HepG2 (cell line): ENCODE data around the gene CNOT2. TPM values are rescaled to one million over a fixed set of nuclear protein-coding genes. Genes with fewer than 3 reads are reported as not detected.

Source experiments
- ATAC-seq: fragments of 200-7000 bp; cut with Tn5 transposase; 3 replicates; pipeline ENCODE4 v1.9.1; 2020; ENCODE audit warnings: mild to moderate bottlenecking, moderate library complexity
- BruUV-seq: library from RNA; stranded (reverse); fragments of 400-500 nt; replicated peaks from 2 replicates; lab custom pipeline; 2021; lab: Mats Ljungman, UMichigan
- CTCF ChIA-PET: fragments of 300-600 bp; formaldehyde crosslinking; extraction: SDS; loops from one replicate; lab custom pipeline; 2021; ENCODE audit warnings: low total read pairs, inconsistent platforms, low intra/inter-chr PET ratio; lab: Yijun Ruan, JAX
- POLR2A ChIA-PET: fragments of 350-600 bp; sonication (Branson Sonifier 250); formaldehyde crosslinking; loops from one replicate; lab custom pipeline; 2020; ENCODE audit warnings: antibody characterized with exemption, inconsistent platforms; lab: Yijun Ruan, JAX
- DNase-seq: peaks from one replicate; pipeline ENCODE4 v3.0.0-alpha.2; 2015; ENCODE audit warnings: low spot score
- FAIRE-seq: peaks from 3 replicates; lab custom pipeline; 2011; peaks lifted over from hg19 to GRCh38; lab: Jason Lieb, UNC
- H2AFZ ChIP-seq: one replicate; pipeline ENCODE4 v1.6.1; 2011; ENCODE audit warnings: low read length, inconsistent platforms
- H3K27ac ChIP-seq: fragments of 300-600 bp; 3 replicates; pipeline ENCODE4 v1.8.0; 2011; ENCODE audit warnings: mixed run types, mild to moderate bottlenecking, mixed read lengths, low read length, inconsistent platforms; ENCODE audit not compliant: insufficient read depth; ENCODE audit errors: extremely low read length
- H3K27me3 ChIP-seq, 2 experiments: fragments of 200-600 bp in 1 of 2; 2 replicates in 1 of 2; 3 replicates in 1 of 2; pipeline versions ENCODE4 v1.6.0 to v1.8.0; 2011; ENCODE audit warnings: low read length in 2 of 2, mild to moderate bottlenecking in 2 of 2, moderate library complexity in 2 of 2, inconsistent platforms in 1 of 2; ENCODE audit not compliant: insufficient read depth in 2 of 2, control insufficient read depth in 1 of 2
- H3K36me3 ChIP-seq, 2 experiments: fragments of 200-600 bp in 1 of 2; replicated peaks in 1 of 2; 2 replicates in 1 of 2; 3 replicates in 1 of 2; pipeline versions ENCODE4 v1.5.1 to v1.8.0; 2011; ENCODE audit warnings: low read length in 2 of 2, inconsistent platforms in 1 of 2; ENCODE audit not compliant: insufficient read depth in 2 of 2, control insufficient read depth in 1 of 2
- H3K4me1 ChIP-seq: 2 replicates; pipeline ENCODE4 v1.5.1; 2012; ENCODE audit warnings: low read length, inconsistent platforms; ENCODE audit not compliant: insufficient read depth
- H3K4me2 ChIP-seq: 2 replicates; pipeline ENCODE4 v1.6.0; 2011; ENCODE audit warnings: low read depth, low read length, inconsistent platforms
- H3K4me3 ChIP-seq, 3 experiments: fragments of 200-600 bp in 1 of 3; sonication (generic), shearing (Covaris generic) in 1 of 3; replicated peaks in 1 of 3; 2 replicates each; pipeline ENCODE4 v1.5.1; 2011 to 2016; ENCODE audit warnings: low read length in 3 of 3, inconsistent platforms in 2 of 3, low read depth in 2 of 3, mild to moderate bottlenecking in 2 of 3, control low read depth in 1 of 3, mixed read lengths in 1 of 3; ENCODE audit not compliant: insufficient read depth in 1 of 3
- H3K79me2 ChIP-seq: one replicate; pipeline ENCODE4 v1.6.1; 2011; ENCODE audit warnings: low read length, inconsistent platforms; ENCODE audit not compliant: insufficient read depth
- H3K9ac ChIP-seq: 2 replicates; pipeline ENCODE4 v1.6.0; 2011; ENCODE audit warnings: mild to moderate bottlenecking, low read depth, low read length, inconsistent platforms; ENCODE audit not compliant: insufficient read depth
- H3K9me3 ChIP-seq: 2 replicates; pipeline ENCODE4 v1.5.1; 2012; ENCODE audit warnings: mild to moderate bottlenecking, low read length
- H4K20me1 ChIP-seq: 2 replicates; pipeline ENCODE4 v1.6.0; 2011; ENCODE audit warnings: inconsistent platforms, mild to moderate bottlenecking, low read length, moderate library complexity; ENCODE audit not compliant: insufficient read depth
- BATF2 ChIP-seq: sonication (generic); formaldehyde crosslinking; IDR thresholded peaks from 2 replicates; pipeline ENCODE4 v1.8.0; 2022; ENCODE audit warnings: mild to moderate bottlenecking, missing genetic modification reagents, moderate library complexity
- DR1 ChIP-seq: sonication (generic); formaldehyde crosslinking; IDR thresholded peaks from 2 replicates; pipeline ENCODE4 v1.8.0; 2021; ENCODE audit warnings: mild to moderate bottlenecking, missing genetic modification reagents, inconsistent platforms
- ETV5 ChIP-seq: IDR thresholded peaks from 2 replicates; pipeline ENCODE4 v1.6.1; 2018; ENCODE audit warnings: missing biosample characterization, missing genetic modification reagents, inconsistent platforms, borderline replicate concordance
- GFI1 ChIP-seq: sonication (generic); formaldehyde crosslinking; IDR thresholded peaks from 2 replicates; pipeline ENCODE4 v1.5.0; 2020; ENCODE audit warnings: missing genetic modification reagents, mild to moderate bottlenecking, borderline replicate concordance
- MEF2D ChIP-seq: sonication (generic); formaldehyde crosslinking; IDR thresholded peaks from 2 replicates; pipeline ENCODE4 v1.5.1; 2020; ENCODE audit warnings: mild to moderate bottlenecking, missing genetic modification reagents
- NRL ChIP-seq: sonication (generic); formaldehyde crosslinking; IDR thresholded peaks from 2 replicates; pipeline ENCODE4 v1.5.0; 2020; ENCODE audit warnings: missing genetic modification reagents, mild to moderate bottlenecking, moderate library complexity, borderline replicate concordance
- SMAD9 ChIP-seq: sonication (generic); formaldehyde crosslinking; IDR thresholded peaks from 2 replicates; pipeline ENCODE4 v1.5.1; 2020; ENCODE audit warnings: mild to moderate bottlenecking, missing genetic modification reagents
- TMF1 ChIP-seq: sonication (generic); formaldehyde crosslinking; IDR thresholded peaks from 2 replicates; pipeline ENCODE4 v1.8.1; 2022; ENCODE audit warnings: low read depth, missing genetic modification reagents
- XRCC5 ChIP-seq: fragments of 200-400 bp; formaldehyde crosslinking; optimal IDR thresholded peaks from 2 replicates; pipeline ENCODE3; 2017; ENCODE audit warnings: mild to moderate bottlenecking, low read length
- ZBTB44 ChIP-seq: sonication (generic); formaldehyde crosslinking; IDR thresholded peaks from 2 replicates; pipeline ENCODE4 v1.4.0; 2020; ENCODE audit warnings: missing genetic modification reagents
- ZNF672 ChIP-seq: sonication (generic); formaldehyde crosslinking; IDR thresholded peaks from 2 replicates; pipeline ENCODE4 v1.8.1; 2022; ENCODE audit warnings: missing genetic modification reagents
- ZNF678 ChIP-seq: sonication (generic); formaldehyde crosslinking; IDR thresholded peaks from 2 replicates; pipeline ENCODE4 v1.4.0; 2020; ENCODE audit warnings: mild to moderate bottlenecking, missing genetic modification reagents
- ZNF777 ChIP-seq: sonication (generic); formaldehyde crosslinking; IDR thresholded peaks from 2 replicates; pipeline ENCODE4 v1.4.0; 2020; ENCODE audit warnings: missing genetic modification reagents
- ZNF891 ChIP-seq: sonication (generic); formaldehyde crosslinking; IDR thresholded peaks from 2 replicates; pipeline ENCODE4 v1.5.0; 2020; ENCODE audit warnings: mild to moderate bottlenecking, missing genetic modification reagents
- WGBS: methylation state at CpG from one replicate; pipeline ENCODE4 v1.1.6; 2017; ENCODE audit warnings: low lambda C conversion rate; 5-methylcytosine and 5-hydroxymethylcytosine counted together
- in situ Hi-C: cut with HindIII; loops from 2 replicates; pipeline ENCODE4 v1.10.0; 2017; ENCODE audit warnings: low pct_unique_long_range_greater_than_20kb; ENCODE audit not compliant: extremely low pct_ligation_motif_present
- intact Hi-C: fragments of 100-400 bp; cut with micrococcal nuclease; formaldehyde crosslinking; loops from one replicate; pipeline ENCODE4 v1.10.0; 2022; ENCODE audit not compliant: unreplicated experiment
- polyA plus RNA-seq, 8 experiments: library from polyadenylated mRNA; depleted of rRNA in 3 of 8; stranded (reverse) in 7 of 8; unstranded in 1 of 8; fragments of >200 nt; fragmentation: Illumina TruSeq in 4 of 8; extraction: Trizol in 4 of 8; gene quantifications; 2 replicates each; pipeline versions ENCODE4 v1.2.1 to v1.2.3, GENCODE V29; 2011 to 2016; ENCODE audit warnings: low read depth in 4 of 8, missing spikeins in 1 of 8, mixed read lengths in 1 of 8; ENCODE audit not compliant: insufficient read depth in 1 of 8
- total RNA-seq, 5 experiments: library from RNA; depleted of rRNA; stranded (reverse); fragments of >200 nt; fragmentation: Illumina TruSeq; extraction: Trizol; gene quantifications; 2 replicates each; pipeline ENCODE4 v1.2.3, GENCODE V29; 2016; ENCODE audit warnings: low read depth in 1 of 5
- TF ChIP-seq, protein P1 (sequence below): sonication (generic); formaldehyde crosslinking; IDR thresholded peaks from 2 replicates; pipeline ENCODE4 v1.4.0; 2020; ENCODE audit warnings: mild to moderate bottlenecking, low read depth, missing genetic modification reagents
- TF ChIP-seq, protein P2 (sequence below): sonication (generic); formaldehyde crosslinking; IDR thresholded peaks from 2 replicates; pipeline ENCODE4 v1.5.1; 2020; ENCODE audit warnings: missing genetic modification reagents, mild to moderate bottlenecking, borderline replicate concordance
- TF ChIP-seq, protein P3 (sequence below): sonication (generic); formaldehyde crosslinking; IDR thresholded peaks from 2 replicates; pipeline ENCODE4 v1.5.1; 2020; ENCODE audit warnings: missing genetic modification reagents, mild to moderate bottlenecking, borderline replicate concordance

Gene CNOT2
- total and polyA plus RNA-seq, 2 of the 13 experiments (the other 11 are each of a cell fraction or from before 2014, with no cell fraction given): 54.5 to 76.6 TPM

GRCh38 chr12:70389678-70390077 is 146.4 kb downstream of the CNOT2 start:
- in situ Hi-C loops: no loop called here
- H3K4me3 ChIP-seq: no peak overlapping the region
- H3K27ac ChIP-seq: no peak overlapping the region
- H3K27me3 ChIP-seq: no peaks in the 10 kb centered on the region
- intact Hi-C loops: no loop called here
- DNase-seq: no peak
- H3K36me3 ChIP-seq: no peaks in the 10 kb centered on the region
- no peak overlapping the region for H2AFZ ChIP-seq
- no peaks in the 10 kb centered on the region for H3K79me2 ChIP-seq
- no peak overlapping the region for H3K9ac ChIP-seq
- H3K9me3 ChIP-seq: no peaks in the 10 kb centered on the region
- no peak for FAIRE-seq
- no TSS peak for BruUV-seq
- WGBS: 28% methylated on average over 2 of the region's 2 CpGs
- ATAC-seq: no peak
- H3K4me1 ChIP-seq: no peaks in the 10 kb centered on the region; the same call in 1 of the 2 replicates
- H4K20me1 ChIP-seq: no peaks in the 10 kb centered on the region
- POLR2A ChIA-PET: no interaction called here
- TF ChIP-seq ZNF891 (CRISPR knock-in tag): no peak
- TF ChIP-seq SMAD9 (CRISPR knock-in tag): no peak
- TF ChIP-seq BATF2 (CRISPR knock-in tag): no peak
- TF ChIP-seq ZNF672 (CRISPR knock-in tag): no peak
- TF ChIP-seq MEF2D (CRISPR knock-in tag): no peak
- TF ChIP-seq ZNF777 (CRISPR knock-in tag): no peak
- TF ChIP-seq DR1 (CRISPR knock-in tag): no peak
- no peak for TF ChIP-seq ZNF678 (CRISPR knock-in tag)
- TF ChIP-seq ETV5 (CRISPR knock-in tag): no peak
- TF ChIP-seq, protein P1, sequence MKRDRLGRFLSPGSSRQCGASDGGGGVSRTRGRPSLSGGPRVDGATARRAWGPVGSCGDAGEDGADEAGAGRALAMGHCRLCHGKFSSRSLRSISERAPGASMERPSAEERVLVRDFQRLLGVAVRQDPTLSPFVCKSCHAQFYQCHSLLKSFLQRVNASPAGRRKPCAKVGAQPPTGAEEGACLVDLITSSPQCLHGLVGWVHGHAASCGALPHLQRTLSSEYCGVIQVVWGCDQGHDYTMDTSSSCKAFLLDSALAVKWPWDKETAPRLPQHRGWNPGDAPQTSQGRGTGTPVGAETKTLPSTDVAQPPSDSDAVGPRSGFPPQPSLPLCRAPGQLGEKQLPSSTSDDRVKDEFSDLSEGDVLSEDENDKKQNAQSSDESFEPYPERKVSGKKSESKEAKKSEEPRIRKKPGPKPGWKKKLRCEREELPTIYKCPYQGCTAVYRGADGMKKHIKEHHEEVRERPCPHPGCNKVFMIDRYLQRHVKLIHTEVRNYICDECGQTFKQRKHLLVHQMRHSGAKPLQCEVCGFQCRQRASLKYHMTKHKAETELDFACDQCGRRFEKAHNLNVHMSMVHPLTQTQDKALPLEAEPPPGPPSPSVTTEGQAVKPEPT (CRISPR knock-in tag): no peak
- TF ChIP-seq, protein P2, sequence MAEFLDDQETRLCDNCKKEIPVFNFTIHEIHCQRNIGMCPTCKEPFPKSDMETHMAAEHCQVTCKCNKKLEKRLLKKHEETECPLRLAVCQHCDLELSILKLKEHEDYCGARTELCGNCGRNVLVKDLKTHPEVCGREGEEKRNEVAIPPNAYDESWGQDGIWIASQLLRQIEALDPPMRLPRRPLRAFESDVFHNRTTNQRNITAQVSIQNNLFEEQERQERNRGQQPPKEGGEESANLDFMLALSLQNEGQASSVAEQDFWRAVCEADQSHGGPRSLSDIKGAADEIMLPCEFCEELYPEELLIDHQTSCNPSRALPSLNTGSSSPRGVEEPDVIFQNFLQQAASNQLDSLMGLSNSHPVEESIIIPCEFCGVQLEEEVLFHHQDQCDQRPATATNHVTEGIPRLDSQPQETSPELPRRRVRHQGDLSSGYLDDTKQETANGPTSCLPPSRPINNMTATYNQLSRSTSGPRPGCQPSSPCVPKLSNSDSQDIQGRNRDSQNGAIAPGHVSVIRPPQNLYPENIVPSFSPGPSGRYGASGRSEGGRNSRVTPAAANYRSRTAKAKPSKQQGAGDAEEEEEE (CRISPR knock-in tag): no peak
- no peak for TF ChIP-seq ZBTB44 (CRISPR knock-in tag)
- TF ChIP-seq, protein P3, sequence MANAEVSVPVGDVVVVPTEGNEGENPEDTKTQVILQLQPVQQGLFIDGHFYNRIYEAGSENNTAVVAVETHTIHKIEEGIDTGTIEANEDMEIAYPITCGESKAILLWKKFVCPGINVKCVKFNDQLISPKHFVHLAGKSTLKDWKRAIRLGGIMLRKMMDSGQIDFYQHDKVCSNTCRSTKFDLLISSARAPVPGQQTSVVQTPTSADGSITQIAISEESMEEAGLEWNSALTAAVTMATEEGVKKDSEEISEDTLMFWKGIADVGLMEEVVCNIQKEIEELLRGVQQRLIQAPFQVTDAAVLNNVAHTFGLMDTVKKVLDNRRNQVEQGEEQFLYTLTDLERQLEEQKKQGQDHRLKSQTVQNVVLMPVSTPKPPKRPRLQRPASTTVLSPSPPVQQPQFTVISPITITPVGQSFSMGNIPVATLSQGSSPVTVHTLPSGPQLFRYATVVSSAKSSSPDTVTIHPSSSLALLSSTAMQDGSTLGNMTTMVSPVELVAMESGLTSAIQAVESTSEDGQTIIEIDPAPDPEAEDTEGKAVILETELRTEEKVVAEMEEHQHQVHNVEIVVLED: no peak
- TF ChIP-seq TMF1 (CRISPR knock-in tag): no peak
- TF ChIP-seq GFI1 (CRISPR knock-in tag): no peak
- TF ChIP-seq XRCC5: no peak
- TF ChIP-seq NRL (CRISPR knock-in tag): no peak
- TF ChIP-seq, all 625 proteins: peak for 0
- H3K4me2 ChIP-seq: no peak overlapping the region
- CTCF ChIA-PET: no interaction called here
